Left lung (tissue), 14 donors: ENCODE measurements around the gene GCM1. TPM values are rescaled to one million over a fixed set of nuclear protein-coding genes. Genes with fewer than 3 reads are reported as not detected.
A peak's percentile ranks its signal among the peaks of the same experiment; 100 is the strongest.

Experiments
- ATAC-seq: fragments of 200-7000 bp; cut with Tn5 transposase; one replicate; pipeline ENCODE4 v1.9.1; 2020; ENCODE audit warnings: moderate library complexity
- DNase-seq, 4 donors: peaks; one replicate each; pipeline ENCODE4 v3.0.0-alpha.2; 2013 to 2020
- H3K27ac ChIP-seq, 2 donors: fragments of 200-600 bp; sonication (generic) in 1 of 2; one replicate each; pipeline versions ENCODE4 v1.5.0 to v1.8.0; 2020 to 2021
- H3K27me3 ChIP-seq, 2 donors: fragments of 200-600 bp; sonication (generic) in 1 of 2; one replicate each; pipeline versions ENCODE4 v1.5.0 to v1.8.0; 2020 to 2021
- H3K36me3 ChIP-seq, 2 donors: fragments of 200-600 bp; sonication (generic) in 1 of 2; one replicate each; pipeline versions ENCODE4 v1.5.0 to v1.8.0; 2020 to 2021
- H3K4me1 ChIP-seq, 2 donors: fragments of 200-600 bp; one replicate each; pipeline ENCODE4 v1.8.0; 2021
- H3K4me3 ChIP-seq, 2 donors: fragments of 200-600 bp; sonication (generic) in 1 of 2; one replicate each; pipeline versions ENCODE4 v1.5.0 to v1.8.0; 2020 to 2021; ENCODE audit warnings: mild to moderate bottlenecking in 1 of 2
- H3K9me3 ChIP-seq, 2 donors: fragments of 200-600 bp; sonication (generic) in 1 of 2; one replicate each; pipeline versions ENCODE4 v1.5.0 to v1.8.0; 2020 to 2021
- intact Hi-C, 2 donors: fragments of 100-400 bp; cut with DNase I; formaldehyde crosslinking; loops; one replicate each; pipeline versions ENCODE4 v1.11.2 to v1.14.2; 2022
- long read RNA-seq, 12 donors: library from polyadenylated mRNA in 2 of 12; unstranded in 2 of 12; transcript quantifications; one replicate each; pipeline ENCODE4 v2.0.0 and lab custom pipeline, GENCODE V29; 2019 to 2026
- polyA plus RNA-seq, 6 donors: library from polyadenylated mRNA; unstranded; fragments of 120-200 nt; gene quantifications; one replicate each; pipeline ENCODE4 v1.2.1, GENCODE V29; 2013; ENCODE audit not compliant: insufficient read length in 6 of 6
- total RNA-seq, 2 donors: library from RNA; stranded (reverse); fragmentation: NEBNext Ultra II Directional; extraction: Animal tissue kit (Norgen Biotek cat#: 25700); gene quantifications; one replicate each; pipeline ENCODE4 v1.2.1, GENCODE V29; 2021
- TF ChIP-seq, protein P1 (sequence below), 2 donors: fragments of 200-600 bp; sonication (generic) in 1 of 2; IDR thresholded peaks; one replicate each; pipeline versions ENCODE4 v1.5.0 to v1.8.0; 2021; ENCODE audit warnings: antibody characterized with exemption in 2 of 2
- donor health status: DM: no; HTN: yes; CAD: no.
- donor health status: DM: no; HTN: no; CAD: no.

Gene GCM1, protein sequence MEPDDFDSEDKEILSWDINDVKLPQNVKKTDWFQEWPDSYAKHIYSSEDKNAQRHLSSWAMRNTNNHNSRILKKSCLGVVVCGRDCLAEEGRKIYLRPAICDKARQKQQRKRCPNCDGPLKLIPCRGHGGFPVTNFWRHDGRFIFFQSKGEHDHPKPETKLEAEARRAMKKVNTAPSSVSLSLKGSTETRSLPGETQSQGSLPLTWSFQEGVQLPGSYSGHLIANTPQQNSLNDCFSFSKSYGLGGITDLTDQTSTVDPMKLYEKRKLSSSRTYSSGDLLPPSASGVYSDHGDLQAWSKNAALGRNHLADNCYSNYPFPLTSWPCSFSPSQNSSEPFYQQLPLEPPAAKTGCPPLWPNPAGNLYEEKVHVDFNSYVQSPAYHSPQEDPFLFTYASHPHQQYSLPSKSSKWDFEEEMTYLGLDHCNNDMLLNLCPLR
- total RNA-seq (under 1 TPM in 1 of 2 donors, not detected in 1; 0.18 TPM), polyA plus RNA-seq (under 1 TPM in 1 of 6 donors, not detected in 5; 0.06 TPM)
- long read RNA-seq, donor 1: 0 reads
- long read RNA-seq, donor 2: 0 reads
- long read RNA-seq, donor 3: 0 reads
- long read RNA-seq, donor 4: 0 reads
- long read RNA-seq, donor 5: 0 reads
- long read RNA-seq, donor 6: 0 reads
- long read RNA-seq, donor 7: 0 reads
- long read RNA-seq, donor 8: 0 reads
- long read RNA-seq, donor 9: 0 reads
- long read RNA-seq, donor 10: 0 reads
- long read RNA-seq, donor 11: 0 reads
- long read RNA-seq, donor 12: 0 reads

DNA sequence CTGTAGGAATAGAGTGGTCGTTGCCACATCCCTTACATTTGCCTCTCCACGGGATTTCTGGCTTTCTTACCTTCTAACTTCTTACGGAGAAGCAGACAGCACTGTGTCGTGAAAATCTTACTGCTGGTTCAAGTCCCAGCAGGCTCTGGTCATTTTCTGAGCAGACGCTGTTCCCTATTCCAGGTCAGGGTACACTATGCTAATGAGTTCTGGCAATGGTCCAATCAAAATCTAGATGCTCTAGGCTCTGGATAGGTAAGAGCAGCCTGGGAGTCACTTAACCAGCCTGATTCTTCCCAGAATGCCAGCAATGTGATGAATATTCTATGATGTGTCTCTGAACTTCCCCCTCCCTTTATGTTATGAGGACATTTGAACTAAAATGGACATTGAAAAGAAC is at the start of gene GCM1:
Gene GCM1, minus strand, starts transcription at position 158 of the 400 bp plus-strand sequence. CDS start 3,209 bp downstream, outside the sequence.
- H3K4me3 ChIP-seq: no peak within 1 kb of the TSS
- H3K36me3 ChIP-seq: no peaks in the 10 kb centered on the region
- H3K27ac ChIP-seq: no peak within 1 kb of the TSS
- intact Hi-C loops: no loop called here
- TF ChIP-seq, protein P1, sequence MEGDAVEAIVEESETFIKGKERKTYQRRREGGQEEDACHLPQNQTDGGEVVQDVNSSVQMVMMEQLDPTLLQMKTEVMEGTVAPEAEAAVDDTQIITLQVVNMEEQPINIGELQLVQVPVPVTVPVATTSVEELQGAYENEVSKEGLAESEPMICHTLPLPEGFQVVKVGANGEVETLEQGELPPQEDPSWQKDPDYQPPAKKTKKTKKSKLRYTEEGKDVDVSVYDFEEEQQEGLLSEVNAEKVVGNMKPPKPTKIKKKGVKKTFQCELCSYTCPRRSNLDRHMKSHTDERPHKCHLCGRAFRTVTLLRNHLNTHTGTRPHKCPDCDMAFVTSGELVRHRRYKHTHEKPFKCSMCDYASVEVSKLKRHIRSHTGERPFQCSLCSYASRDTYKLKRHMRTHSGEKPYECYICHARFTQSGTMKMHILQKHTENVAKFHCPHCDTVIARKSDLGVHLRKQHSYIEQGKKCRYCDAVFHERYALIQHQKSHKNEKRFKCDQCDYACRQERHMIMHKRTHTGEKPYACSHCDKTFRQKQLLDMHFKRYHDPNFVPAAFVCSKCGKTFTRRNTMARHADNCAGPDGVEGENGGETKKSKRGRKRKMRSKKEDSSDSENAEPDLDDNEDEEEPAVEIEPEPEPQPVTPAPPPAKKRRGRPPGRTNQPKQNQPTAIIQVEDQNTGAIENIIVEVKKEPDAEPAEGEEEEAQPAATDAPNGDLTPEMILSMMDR (IDR thresholded peaks at IDR 0.05): no peak
- H3K4me1 ChIP-seq: no peaks in the 10 kb centered on the region
- ATAC-seq: no peak
- DNase-seq: no peak
- H3K27me3 ChIP-seq: no peaks in the 10 kb centered on the region
- no peaks in the 10 kb centered on the region for H3K9me3 ChIP-seq

DNA sequence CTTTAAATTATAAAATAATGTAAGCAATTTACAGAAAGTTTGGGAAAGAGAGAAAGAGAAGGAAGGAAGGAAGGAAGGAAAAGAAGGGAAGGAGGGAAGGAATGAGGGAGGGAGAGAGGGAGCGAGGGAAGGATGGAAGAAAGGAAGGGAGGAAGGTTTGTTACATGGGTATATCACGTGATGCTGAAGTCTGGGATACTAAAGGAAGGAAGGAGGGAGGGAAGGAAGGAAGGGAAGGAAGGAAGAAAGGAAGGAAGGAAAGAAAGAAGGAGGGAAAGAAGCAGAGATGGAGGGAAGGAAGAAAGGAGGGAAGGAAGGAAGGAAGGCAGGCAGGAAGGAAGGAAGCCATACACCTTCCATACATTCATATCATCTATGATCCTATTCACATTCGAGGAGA is 48.9 kb upstream of the GCM1 start:
- Histone ChIP-seq H3K36me3 (no peaks in the 10 kb centered on the region), H3K4me1 (peaks cover 0 to 3% of the 10 kb centered on the region in 2 donors), H3K4me3 (no peak overlapping the region), H3K9me3 (no peaks in the 10 kb centered on the region), H3K27ac (no peak overlapping the region), H3K27me3 (no peaks in the 10 kb centered on the region)
- TF ChIP-seq, protein P1 (IDR thresholded peaks at IDR 0.05): no peak
- intact Hi-C loops: no loop called here
- ATAC-seq (no peak), DNase-seq (no peak)

DNA sequence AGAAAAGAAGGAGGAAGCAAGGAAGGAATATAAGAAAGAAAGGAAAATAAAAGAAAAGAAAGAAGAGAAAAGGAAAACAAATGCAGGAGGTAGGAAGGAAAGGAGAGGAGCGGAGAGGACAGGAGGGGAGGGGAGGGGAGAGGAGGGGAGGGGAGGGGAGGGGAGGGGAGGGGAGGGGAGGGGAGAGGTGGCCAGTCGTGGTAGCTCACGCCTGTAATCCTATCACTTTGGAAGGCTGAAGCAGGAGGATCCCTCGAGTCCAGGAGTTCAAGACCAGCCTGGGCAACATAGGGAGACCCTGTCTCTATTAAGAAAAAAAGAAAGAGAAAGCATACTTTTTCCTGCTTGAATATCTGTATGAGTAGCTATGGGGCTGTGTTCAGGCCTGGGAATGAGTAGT is 46.4 kb upstream of the GCM1 start:
- intact Hi-C loops: no loop called here
- ATAC-seq: no peak
- TF ChIP-seq, protein P1 (IDR thresholded peaks at IDR 0.05): no peak

DNA sequence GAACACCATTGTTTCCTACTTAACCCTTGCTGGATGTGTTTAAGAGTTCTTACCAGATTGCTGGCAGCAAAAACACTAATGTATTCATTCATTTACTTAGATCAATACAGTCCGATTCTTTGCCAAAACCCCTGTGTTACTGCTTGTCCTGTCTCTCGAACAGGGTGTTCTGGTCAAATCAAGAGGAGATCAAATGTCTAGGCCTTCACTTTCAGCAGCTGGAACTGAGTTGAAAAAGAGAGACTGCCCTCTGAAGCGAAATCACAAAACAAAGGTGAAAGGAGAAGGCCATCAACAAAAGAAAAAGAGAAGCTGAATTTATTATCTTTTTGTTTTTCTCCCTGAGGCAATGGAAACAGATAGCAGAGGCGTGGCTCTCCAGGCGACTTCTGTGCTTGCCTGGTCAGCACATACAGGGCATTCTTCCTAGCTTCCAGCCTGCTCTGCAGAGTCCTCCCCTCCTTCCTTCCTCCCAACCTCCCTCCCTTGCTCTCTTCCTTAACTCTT is 44.1 kb upstream of the GCM1 start:
- no peaks in the 10 kb centered on the region for H3K9me3 ChIP-seq
- TF ChIP-seq, protein P1 (IDR thresholded peaks at IDR 0.05): no peak
- no peak overlapping the region for H3K4me3 ChIP-seq
- intact Hi-C loops: no loop called here
- no peaks in the 10 kb centered on the region for H3K36me3 ChIP-seq
- ATAC-seq: peak; percentile 43
- DNase-seq: peak in 1 of 4 donors; percentile 38
- H3K27me3 ChIP-seq: no peaks in the 10 kb centered on the region
- no peak overlapping the region for H3K27ac ChIP-seq
- H3K4me1 ChIP-seq: peaks cover 2 to 5% of the 10 kb centered on the region in 2 donors

More for the DNA sequence above, 46.4 kb upstream of the GCM1 start:
- no peaks in the 10 kb centered on the region for H3K27me3 ChIP-seq
- H3K4me1 ChIP-seq: peaks cover 0 to 5% of the 10 kb centered on the region in 2 donors
- no peak overlapping the region for H3K4me3 ChIP-seq
- no peak for DNase-seq
- no peak overlapping the region for H3K27ac ChIP-seq
- H3K36me3 ChIP-seq: no peaks in the 10 kb centered on the region
- H3K9me3 ChIP-seq: no peaks in the 10 kb centered on the region

DNA sequence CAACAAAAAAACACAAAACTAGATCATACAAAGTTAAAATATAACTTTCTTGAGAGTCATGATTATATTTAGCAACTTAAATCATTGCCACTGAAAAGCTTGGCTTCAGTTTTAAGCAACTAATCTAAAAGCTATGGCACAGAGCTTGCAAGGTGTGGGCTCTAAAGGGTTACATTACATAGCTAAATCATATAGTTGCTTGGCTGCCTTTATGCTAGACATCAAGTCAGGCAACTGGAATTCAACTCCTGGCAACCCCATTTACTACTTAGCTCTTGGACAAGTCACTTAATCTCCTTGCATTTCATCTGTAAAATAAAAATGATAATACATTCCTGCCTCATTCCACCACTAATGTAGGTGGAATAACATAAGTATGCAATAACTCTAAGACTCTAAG is 40.9 kb upstream of the GCM1 start:
- no peaks in the 10 kb centered on the region for H3K27me3 ChIP-seq
- intact Hi-C loops: no loop called here
- no peaks in the 10 kb centered on the region for H3K36me3 ChIP-seq
- DNase-seq (no peak), ATAC-seq (no peak)
- no peak overlapping the region for H3K4me3 ChIP-seq
- no peaks in the 10 kb centered on the region for H3K9me3 ChIP-seq
- H3K4me1 ChIP-seq: peaks cover 4 to 5% of the 10 kb centered on the region in 2 donors
- TF ChIP-seq, protein P1 (IDR thresholded peaks at IDR 0.05): no peak
- no peak overlapping the region for H3K27ac ChIP-seq
